GM19193 (cell line): ENCODE measurements around the gene ADORA1.

Experiments used
- POLR2A ChIP-seq: IDR thresholded peaks from 4 replicates; pipeline ENCODE4 v1.6.1; 2011; ENCODE audit not compliant: insufficient read depth, insufficient read length; ENCODE audit errors: extremely low read depth

Gene ADORA1

GRCh38 chr1:203103829-203104495, 23.6 kb upstream of the ADORA1 start:
- TF ChIP-seq POLR2A: no peak

DNA sequence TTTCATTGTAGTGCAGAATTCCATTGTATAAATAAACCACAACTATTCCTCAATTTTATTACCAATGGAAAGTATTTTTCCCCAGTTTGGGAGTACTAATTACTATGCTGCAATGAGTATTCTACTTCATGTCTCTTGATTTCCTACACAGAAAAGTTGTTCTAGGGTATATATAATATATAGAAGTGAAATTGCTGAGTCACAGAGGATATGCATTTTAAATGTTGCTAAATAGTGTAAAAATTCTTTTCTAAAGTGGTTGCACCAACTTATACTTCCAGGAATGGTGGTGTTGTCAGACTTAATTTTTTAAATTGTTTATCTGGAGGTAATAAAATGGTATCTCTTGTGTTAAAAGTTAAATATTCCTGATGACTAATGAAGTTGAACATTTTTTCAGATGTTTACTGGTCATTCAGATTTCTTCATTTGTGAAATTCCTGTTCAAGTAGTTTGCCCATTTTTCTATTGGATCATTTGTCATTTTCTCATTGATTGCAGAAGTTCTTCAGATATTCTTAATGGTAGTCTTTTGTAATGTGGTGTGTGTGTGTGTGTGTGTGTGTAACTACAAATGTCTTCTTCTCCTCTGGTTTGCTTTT, 22.6 kb upstream of the ADORA1 start:
- TF ChIP-seq POLR2A: no peak

DNA sequence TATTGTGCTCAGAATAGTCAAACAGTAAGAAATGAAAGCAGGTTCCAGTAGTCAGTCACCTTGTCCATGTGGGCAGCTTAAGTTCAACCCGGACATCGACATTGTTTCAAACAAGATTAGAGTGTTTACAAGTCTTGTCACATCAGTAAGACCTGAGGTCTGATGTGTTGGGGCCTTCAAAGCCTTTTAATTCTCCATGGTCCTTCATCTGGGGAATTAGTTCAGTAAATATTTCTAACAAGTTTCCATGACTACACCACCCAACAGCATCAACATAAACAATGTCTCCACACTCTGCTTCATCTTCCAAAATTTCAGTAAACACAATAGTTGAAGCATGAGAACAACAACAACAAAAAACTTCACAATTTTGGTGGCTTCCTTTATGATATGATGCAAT, 15.1 kb upstream of the ADORA1 start:
- TF ChIP-seq POLR2A: no peak

- no peak for TF ChIP-seq POLR2A
Measured at GRCh38 chr1:203113308-203113707, 14.2 kb upstream of the ADORA1 start.

- TF ChIP-seq POLR2A: no peak
Measured at GRCh38 chr1:203114202-203114601, 13.3 kb upstream of the ADORA1 start.

- TF ChIP-seq POLR2A: no peak
Measured at GRCh38 chr1:203116091-203116820, 11.3 kb upstream of the ADORA1 start.

GRCh38 chr1:203117611-203118575, 9.6 kb upstream of the ADORA1 start:
- TF ChIP-seq POLR2A: no peak

- TF ChIP-seq POLR2A: no peak
Measured at GRCh38 chr1:203120325-203121153, 7.0 kb upstream of the ADORA1 start.

DNA sequence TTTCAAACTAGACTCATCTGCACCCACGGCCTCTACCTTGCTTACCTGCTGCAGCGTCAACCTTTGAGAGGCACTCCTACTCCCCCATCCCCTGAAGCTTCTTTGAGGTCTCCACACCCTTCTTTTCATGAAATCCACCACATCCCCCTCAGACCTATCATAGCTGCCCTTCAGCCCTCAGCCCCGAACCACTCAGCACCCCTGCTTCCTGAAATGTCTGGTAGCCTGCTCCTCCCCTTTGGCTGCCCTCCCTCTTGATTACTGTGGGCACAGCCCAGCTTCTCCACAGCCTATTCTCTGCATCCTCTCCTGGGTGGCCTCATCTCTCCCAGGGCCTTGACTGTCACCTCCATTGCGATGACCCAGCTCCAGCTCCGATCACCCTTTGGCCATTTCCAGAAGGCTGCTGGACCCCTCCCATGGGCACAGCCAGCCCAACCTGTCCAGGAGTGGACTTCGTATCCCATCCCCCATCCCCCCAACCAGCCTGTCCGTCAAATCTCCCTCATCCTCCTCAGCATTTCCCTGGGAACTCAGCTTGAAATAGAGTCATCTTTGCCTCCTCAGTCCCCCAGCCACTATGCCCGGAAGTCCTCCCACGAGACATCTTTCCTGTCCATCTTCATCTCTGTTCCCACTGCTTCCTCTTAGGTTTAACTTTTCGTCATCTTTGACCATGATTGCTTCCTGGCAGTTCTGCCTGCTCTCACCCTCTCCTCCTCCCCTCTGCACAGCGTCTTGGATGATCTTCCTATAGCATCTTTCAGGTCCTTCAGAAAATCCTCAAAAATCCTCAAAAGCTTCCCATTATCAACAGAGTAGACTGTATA, 6.1 kb upstream of the ADORA1 start:
- TF ChIP-seq POLR2A: no peak

DNA sequence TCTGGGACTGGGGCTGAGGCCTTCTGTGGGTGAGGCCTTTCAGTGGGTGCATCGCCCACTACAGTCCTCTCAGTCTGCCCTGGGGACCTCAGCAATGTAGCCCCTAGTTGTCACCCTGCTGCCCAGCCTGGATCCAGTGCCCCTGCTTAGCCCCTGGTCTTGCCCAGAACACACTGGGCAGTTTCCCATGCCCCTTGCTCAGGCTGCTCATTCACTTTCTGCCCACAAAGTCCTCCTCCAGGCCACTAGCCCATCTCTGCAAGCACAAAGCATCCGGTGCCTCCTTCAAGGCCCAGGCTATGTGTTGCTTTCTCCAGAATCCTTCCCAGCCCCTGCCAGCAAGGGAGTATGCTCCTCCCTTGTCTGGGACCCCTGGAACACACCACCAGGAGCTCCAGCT, 5.4 kb upstream of the ADORA1 start:
- TF ChIP-seq POLR2A: no peak

DNA sequence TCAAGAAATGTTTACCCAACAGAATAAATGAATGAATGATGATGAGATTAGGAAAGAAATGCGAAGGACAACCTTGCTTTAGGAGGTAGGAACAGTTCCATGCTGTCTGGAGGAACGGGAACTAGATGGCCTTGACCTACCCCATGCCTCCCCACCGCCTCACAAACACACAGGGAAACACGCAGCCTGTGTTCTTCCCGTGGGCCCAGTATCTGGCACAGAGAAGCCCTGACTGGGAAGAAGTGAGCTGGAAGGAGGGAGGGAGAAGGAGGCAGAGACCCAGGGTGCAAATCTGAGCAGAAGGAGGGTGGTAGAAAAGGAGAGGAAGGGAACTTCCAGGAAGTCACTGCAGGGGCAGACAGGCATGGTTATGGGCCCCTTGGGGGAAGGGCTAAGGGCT, 3.5 kb upstream of the ADORA1 start:
- no peak for TF ChIP-seq POLR2A

DNA sequence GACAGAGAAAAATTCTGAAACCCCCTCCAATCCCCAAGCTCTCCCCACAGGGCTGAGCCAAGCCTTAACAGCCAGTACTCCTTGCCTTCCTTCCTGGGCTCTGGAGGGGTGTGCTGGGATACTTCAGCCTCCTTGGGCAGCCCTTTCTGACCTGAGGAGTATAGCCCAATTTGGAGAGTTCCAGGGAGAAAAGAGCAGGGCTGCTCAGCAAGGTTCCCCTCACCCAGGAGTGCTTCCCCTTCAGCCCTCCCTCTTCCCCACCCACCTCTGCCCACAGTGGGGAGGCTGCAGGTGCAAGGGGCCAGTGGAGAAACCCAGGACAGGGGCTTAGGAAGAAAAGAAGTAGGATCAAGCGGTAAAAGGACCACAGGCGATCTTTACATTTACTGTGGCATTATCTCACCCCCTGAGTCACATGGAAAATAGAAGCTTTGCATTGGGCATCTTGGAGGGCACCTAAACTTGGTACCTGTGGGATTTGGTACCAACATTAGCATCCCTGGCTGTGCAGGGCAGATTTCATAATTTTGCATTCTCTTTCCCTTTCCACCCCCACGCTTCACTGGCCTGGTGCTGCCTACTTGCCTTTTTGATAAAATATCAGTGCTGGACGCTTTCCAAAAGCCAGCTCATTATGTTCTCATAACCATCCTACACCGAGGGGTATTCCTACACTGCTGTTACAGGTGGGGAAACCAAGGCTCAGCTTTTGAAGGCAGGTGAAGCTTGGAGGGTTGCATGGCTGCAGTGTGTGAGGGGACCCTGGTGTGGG, 2.8 kb upstream of the ADORA1 start:
- TF ChIP-seq POLR2A: no peak
